ENCODE results near the gene FUT8. TPM values are rescaled to one million over a fixed set of nuclear protein-coding genes. Genes with fewer than 3 reads are reported as not detected.

The FUT8 gene
- total RNA-seq, 1 experiment from 2014 or later, result 42.3 TPM

GRCh38 chr14:65581378-65581777 is 168.8 kb downstream of the FUT8 start:
- no peaks in the 10 kb centered on the region for H4K20me1 ChIP-seq (ENCODE audit: insufficient read depth)
- DNase-seq (ENCODE audit: low read depth, low spot score) (no peak), ATAC-seq (no peak)
- H3K36me3 ChIP-seq (ENCODE audit: control insufficient read depth in 1 of 2, insufficient read depth in 2 of 2, low read length in 2 of 2), result no peaks in the 10 kb centered on the region
- CTCF ChIA-PET, result no interaction called here
- BruUV-seq (replicated peaks), result no TSS peak
- H3K9me3 ChIP-seq (ENCODE audit: control insufficient read depth in 1 of 2, insufficient read depth in 1 of 2, low read depth in 1 of 2, low read length in 2 of 2), result no peaks in the 10 kb centered on the region
- no peak overlapping the region for H2AFZ ChIP-seq (ENCODE audit: low read depth, low read length, poor library complexity, severe bottlenecking)
- no peak overlapping the region for H3K4me3 ChIP-seq (replicated peaks in 1 of 2; ENCODE audit: low read depth in 1 of 2, low read length in 2 of 2)
- 0 out of 2 replicates have a peak, but pooled peaks cover 3% of the 10 kb centered on the region for H3K9me2 ChIP-seq (ENCODE audit: insufficient read depth)
- H3K27ac ChIP-seq (ENCODE audit: low read depth, low read length), result no peak overlapping the region
- TF ChIP-seq ZFX (IDR thresholded peaks at IDR 0.05) (no peak), POLR2A (IDR thresholded peaks at IDR 0.05; ENCODE audit: borderline replicate concordance, extremely low read depth, insufficient read depth, insufficient read length) (no peak), REST (IDR thresholded peaks at IDR 0.05; ENCODE audit: low read depth) (no peak), ELF1 (IDR thresholded peaks at IDR 0.05; ENCODE audit: borderline replicate concordance, low read depth) (no peak), RAD21 (IDR thresholded peaks at IDR 0.05; ENCODE audit: low read depth) (no peak), SP1 (IDR thresholded peaks at IDR 0.05; ENCODE audit: low read depth) (no peak)
- H3K4me2 ChIP-seq (ENCODE audit: low read length), result no peak overlapping the region
- no peaks in the 10 kb centered on the region for H3K4me1 ChIP-seq (ENCODE audit: control insufficient read depth in 1 of 2, insufficient read depth in 2 of 2, low read length in 2 of 2)
- H3K79me2 ChIP-seq (ENCODE audit: insufficient read depth, low read length), result no peaks in the 10 kb centered on the region
- RAD21 ChIA-PET (ENCODE audit: low non-redundant PET in 1 of 2, low total read pairs in 2 of 2, uncharacterized antibody in 2 of 2, unreplicated experiment in 2 of 2), result no interaction called here
- intact Hi-C loops (cut with micrococcal nuclease), result no loop called here
- H3K27me3 ChIP-seq (ENCODE audit: insufficient read depth, low read length), result no peaks in the 10 kb centered on the region
- no peak overlapping the region for H3K9ac ChIP-seq (ENCODE audit: low read length)
- POLR2A ChIA-PET, result no interaction called here

DNA sequence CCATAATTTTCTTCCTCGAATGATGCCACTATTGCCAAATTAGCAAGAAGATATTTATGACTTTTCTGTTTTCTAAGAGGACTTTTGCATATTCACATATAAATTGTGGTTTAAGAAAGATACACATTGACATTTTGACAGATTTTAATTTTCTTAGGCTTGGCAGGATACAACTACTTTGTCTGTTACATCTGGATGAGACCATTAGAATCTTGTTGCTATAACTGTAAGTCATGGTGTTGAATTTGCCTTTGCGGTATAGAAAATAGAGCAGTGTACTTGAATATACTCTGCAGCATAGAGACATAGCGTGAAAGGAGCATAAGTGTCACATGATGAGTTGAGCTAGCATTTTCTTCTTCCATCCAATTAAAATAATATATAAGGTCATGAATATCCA is 169.3 kb downstream of the FUT8 start:
- Histone ChIP-seq H3K27me3 (ENCODE audit: insufficient read depth, low read length) (no peaks in the 10 kb centered on the region), H4K20me1 (ENCODE audit: insufficient read depth) (no peaks in the 10 kb centered on the region), H3K79me2 (ENCODE audit: insufficient read depth, low read length) (no peaks in the 10 kb centered on the region), H2AFZ (ENCODE audit: low read depth, low read length, poor library complexity, severe bottlenecking) (no peak overlapping the region), H3K4me3 (replicated peaks in 1 of 2; ENCODE audit: low read depth in 1 of 2, low read length in 2 of 2) (no peak overlapping the region), H3K4me1 (ENCODE audit: control insufficient read depth in 1 of 2, insufficient read depth in 2 of 2, low read length in 2 of 2) (no peaks in the 10 kb centered on the region), H3K9me2 (ENCODE audit: insufficient read depth) (0 out of 2 replicates have a peak, but pooled peaks cover 3% of the 10 kb centered on the region), H3K4me2 (ENCODE audit: low read length) (no peak overlapping the region), H3K27ac (ENCODE audit: low read depth, low read length) (no peak overlapping the region), H3K9me3 (ENCODE audit: control insufficient read depth in 1 of 2, insufficient read depth in 1 of 2, low read depth in 1 of 2, low read length in 2 of 2) (no peaks in the 10 kb centered on the region), H3K9ac (ENCODE audit: low read length) (no peak overlapping the region), H3K36me3 (ENCODE audit: control insufficient read depth in 1 of 2, insufficient read depth in 2 of 2, low read length in 2 of 2) (no peaks in the 10 kb centered on the region)
- intact Hi-C loops (cut with micrococcal nuclease), result no loop called here
- BruUV-seq (replicated peaks), result no TSS peak
- TF ChIP-seq ATF3 (IDR thresholded peaks at IDR 0.05) (no peak), EZH2 (IDR thresholded peaks at IDR 0.05) (no peak)
- no peak for DNase-seq (ENCODE audit: low read depth, low spot score)
- ATAC-seq, result no peak
- CTCF ChIA-PET, result no interaction called here
- RAD21 ChIA-PET (ENCODE audit: low non-redundant PET in 1 of 2, low total read pairs in 2 of 2, uncharacterized antibody in 2 of 2, unreplicated experiment in 2 of 2), result no interaction called here
- POLR2A ChIA-PET, result no interaction called here

Data from HCT116 (cell line).